Sigmoid colon (tissue), 7 donors: ENCODE results near the gene TENM4. TPM values are rescaled to one million over a fixed set of nuclear protein-coding genes. Genes with fewer than 3 reads are reported as not detected.
A peak's percentile ranks its signal among the peaks of the same experiment; 100 is the strongest.

Source experiments
- DNase-seq: peaks from one replicate; pipeline ENCODE4 v3.0.0-alpha.2; 2019
- H3K27ac ChIP-seq, 4 donors: fragments of 200-600 bp; sonication (generic); one replicate each; pipeline ENCODE4 v1.5.1; 2016 to 2019; ENCODE audit warnings: mild to moderate bottlenecking in 1 of 4
- H3K27me3 ChIP-seq, 3 donors: fragments of 200-600 bp; sonication (generic); one replicate each; pipeline ENCODE4 v1.5.1; 2019; ENCODE audit warnings: mild to moderate bottlenecking in 1 of 3
- H3K36me3 ChIP-seq, 4 donors: fragments of 200-600 bp; sonication (generic); one replicate each; pipeline ENCODE4 v1.5.1; 2016 to 2019
- H3K4me1 ChIP-seq, 4 donors: fragments of 200-600 bp; sonication (generic); one replicate each; pipeline ENCODE4 v1.5.1; 2017 to 2019
- H3K4me3 ChIP-seq, 4 donors: fragments of 200-600 bp; sonication (generic); one replicate each; pipeline ENCODE4 v1.5.1; 2017 to 2019; ENCODE audit warnings: mild to moderate bottlenecking in 2 of 4, moderate library complexity in 1 of 4
- H3K9me3 ChIP-seq, 4 donors: fragments of 200-600 bp in 3 of 4; sonication (generic) in 3 of 4; one replicate each; pipeline versions ENCODE4 v1.5.1 to v1.6.1; 2013 to 2019
- CTCF ChIP-seq, 4 experiments: fragments of 450-650 bp in 3 of 4; fragments of 200-600 bp in 1 of 4; IDR thresholded peaks; one replicate each; pipeline ENCODE4 v1.5.1; 2016 to 2019; ENCODE audit warnings: antibody characterized with exemption in 4 of 4, mild to moderate bottlenecking in 3 of 4, moderate library complexity in 2 of 4
- EP300 ChIP-seq, 4 donors: sonication (generic); formaldehyde crosslinking; IDR thresholded peaks; one replicate each; pipeline ENCODE4 v1.6.1; 2017; ENCODE audit warnings: antibody characterized with exemption in 4 of 4
- POLR2A ChIP-seq, 2 donors: fragments of 450-650 bp; IDR thresholded peaks; one replicate each; pipeline ENCODE4 v1.6.1; 2016; ENCODE audit warnings: antibody characterized with exemption in 2 of 2, mild to moderate bottlenecking in 2 of 2, moderate library complexity in 2 of 2
- POLR2AphosphoS5 ChIP-seq, 4 donors: sonication (generic); formaldehyde crosslinking; IDR thresholded peaks; one replicate each; pipeline ENCODE4 v1.6.1; 2017; ENCODE audit warnings: antibody characterized with exemption in 4 of 4
- WGBS, 2 donors: extraction: QIAGEN DNeasy Blood & Tissue Kit; methylation state at CpG; one replicate each; pipeline ENCODE4 v1.1.7; 2013; 5-methylcytosine and 5-hydroxymethylcytosine counted together
- intact Hi-C: fragments of 100-400 bp; cut with DNase I; formaldehyde crosslinking; loops from one replicate; pipeline ENCODE4 v1.15.1; 2023
- polyA plus RNA-seq, 3 donors: library from polyadenylated mRNA; stranded (reverse); fragments of 200-250 nt; gene quantifications; one replicate each; pipeline ENCODE4 v1.2.3, GENCODE V29; 2013
- total RNA-seq, 4 donors: library from RNA; depleted of rRNA; stranded (reverse); fragments of >200 nt; gene quantifications; one replicate each; pipeline ENCODE4 v1.1.0, GENCODE V29; 2016
- donor health status: healthy with polysubstance abuse.
- donor health status: Bipolar disorder and iron deficiency.
- donor health status: healthy.

Gene TENM4
- total and polyA plus RNA-seq, 7 donors = 0.23 to 14.6 (median 1.9) TPM; not detected in 1

DNA sequence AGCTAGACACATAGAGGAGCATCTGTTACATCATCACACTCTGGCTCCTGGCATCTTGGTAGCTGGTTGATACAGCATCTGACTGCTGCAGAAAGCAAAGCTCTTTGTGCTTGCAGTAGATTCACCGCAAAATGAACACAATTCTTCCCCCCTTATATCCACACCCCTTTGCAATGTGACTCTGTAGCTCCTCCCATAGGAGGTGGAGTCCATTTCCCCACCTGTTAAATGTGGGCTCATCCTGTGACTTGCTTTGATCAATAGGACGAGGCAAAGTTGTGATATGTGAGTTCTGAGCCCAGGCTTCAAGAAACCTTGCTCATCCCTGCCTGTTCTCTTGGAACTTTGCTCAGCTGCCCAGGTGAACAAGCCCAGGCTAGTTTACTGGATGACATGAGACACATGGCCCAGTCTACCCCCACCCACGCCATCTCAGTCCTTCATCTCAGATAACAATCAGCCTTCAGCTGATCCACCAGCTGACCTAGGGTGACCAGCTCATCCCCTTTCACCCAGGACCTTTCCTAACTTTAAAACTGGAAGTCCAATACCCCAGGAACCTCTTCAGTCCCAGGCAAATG, 272.2 kb downstream of the TENM4 start:
- DNase-seq = no peak
- H3K36me3 ChIP-seq = no peaks in the 10 kb centered on the region
- no peaks in the 10 kb centered on the region for H3K9me3 ChIP-seq
- no peak for TF ChIP-seq POLR2A (IDR thresholded peaks at IDR 0.05)
- no peak for TF ChIP-seq EP300 (IDR thresholded peaks at IDR 0.05)
- no peak for TF ChIP-seq CTCF (IDR thresholded peaks at IDR 0.05)
- peaks cover 0 to 5% (median 1%) of the 10 kb centered on the region in 4 donors for H3K4me1 ChIP-seq
- H3K4me3 ChIP-seq = no peak overlapping the region
- H3K27me3 ChIP-seq = no peaks in the 10 kb centered on the region
- H3K27ac ChIP-seq = no peak overlapping the region
- 40 to 54% methylated on average over 3 of the region's 3 CpGs for WGBS, 2 donors
- intact Hi-C loops = no loop called here

GRCh38 chr11:79167510-79168188, 273.2 kb downstream of the TENM4 start:
- TF ChIP-seq EP300 (IDR thresholded peaks at IDR 0.05) (no peak), CTCF (IDR thresholded peaks at IDR 0.05) (no peak)
- intact Hi-C loops = no loop called here
- H3K4me3 ChIP-seq = no peak overlapping the region
- no peaks in the 10 kb centered on the region for H3K36me3 ChIP-seq
- no peaks in the 10 kb centered on the region for H3K4me1 ChIP-seq
- no peak for DNase-seq
- no peak overlapping the region for H3K27ac ChIP-seq
- H3K9me3 ChIP-seq = no peaks in the 10 kb centered on the region
- H3K27me3 ChIP-seq = no peaks in the 10 kb centered on the region
- WGBS, 2 donors = 58 to 75% methylated on average over 3 of the region's 3 CpGs

GRCh38 chr11:79165908-79166307, 274.9 kb downstream of the TENM4 start:
- DNase-seq = no peak
- Histone ChIP-seq H3K9me3 (no peaks in the 10 kb centered on the region), H3K27me3 (no peaks in the 10 kb centered on the region), H3K36me3 (no peaks in the 10 kb centered on the region), H3K27ac (no peak overlapping the region), H3K4me1 (no peaks in the 10 kb centered on the region), H3K4me3 (no peak overlapping the region)
- TF ChIP-seq POLR2A (IDR thresholded peaks at IDR 0.05) = no peak
- TF ChIP-seq CTCF (IDR thresholded peaks at IDR 0.05) = no peak
- TF ChIP-seq EP300 (IDR thresholded peaks at IDR 0.05) = no peak
- TF ChIP-seq POLR2AphosphoS5 (IDR thresholded peaks at IDR 0.05) = no peak
- 76 to 88% methylated on average over 2 of the region's 2 CpGs for WGBS, 2 donors
- intact Hi-C loops = no loop called here

GRCh38 chr11:79160791-79161403, 279.9 kb downstream of the TENM4 start:
- H3K27me3 ChIP-seq = no peaks in the 10 kb centered on the region
- H3K9me3 ChIP-seq = no peaks in the 10 kb centered on the region
- H3K36me3 ChIP-seq = no peaks in the 10 kb centered on the region
- no peak overlapping the region for H3K4me3 ChIP-seq
- H3K27ac ChIP-seq = no peak overlapping the region
- no peaks in the 10 kb centered on the region for H3K4me1 ChIP-seq
- 63 to 66% methylated on average over 5 of the region's 5 CpGs for WGBS, 2 donors
- TF ChIP-seq POLR2A (IDR thresholded peaks at IDR 0.05) = no peak
- TF ChIP-seq EP300 (IDR thresholded peaks at IDR 0.05) = no peak
- TF ChIP-seq CTCF (IDR thresholded peaks at IDR 0.05) = peak in 2 of 4 experiments; percentile 28 to 30
- intact Hi-C loops = loop anchor here (5.0 kb wide), 1 partner anchor 514 kb away; no protein-coding TSS in a partner anchor
- DNase-seq = no peak
